Fibroblast of the conjunctiva (primary cell): ENCODE results near the gene KCNAB2.
A peak's percentile ranks its signal among the peaks of the same experiment; 100 is the strongest.

Experiments
- DNase-seq: peaks from one replicate; pipeline ENCODE4 v3.0.0-alpha.2; 2010; ENCODE audit warnings: low read depth

Gene KCNAB2

DNA sequence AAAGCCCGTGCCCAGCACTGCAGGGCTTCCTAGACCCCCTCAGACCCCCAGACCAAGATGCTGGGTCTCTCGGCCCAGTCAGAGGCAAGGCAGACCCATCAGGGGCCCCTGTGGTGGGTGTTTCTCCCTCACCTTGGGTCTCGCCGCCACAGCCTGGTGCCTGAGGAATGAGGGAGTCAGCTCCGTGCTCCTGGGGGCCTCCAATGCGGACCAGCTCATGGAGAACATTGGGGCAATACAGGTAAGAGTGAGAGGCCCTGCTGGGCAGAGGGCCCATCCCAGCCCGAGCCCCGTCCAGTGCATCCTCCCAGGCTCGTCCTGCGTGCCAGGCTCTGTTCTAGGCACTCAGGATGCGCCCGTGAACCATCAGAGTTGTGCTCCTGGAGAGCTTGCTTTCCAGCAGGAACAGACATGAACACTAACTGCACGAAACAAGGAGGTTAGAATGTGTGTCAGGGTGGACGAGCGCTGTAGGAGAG is 51.5 kb downstream of the KCNAB2 start:
- DNase-seq, result no peak

DNA sequence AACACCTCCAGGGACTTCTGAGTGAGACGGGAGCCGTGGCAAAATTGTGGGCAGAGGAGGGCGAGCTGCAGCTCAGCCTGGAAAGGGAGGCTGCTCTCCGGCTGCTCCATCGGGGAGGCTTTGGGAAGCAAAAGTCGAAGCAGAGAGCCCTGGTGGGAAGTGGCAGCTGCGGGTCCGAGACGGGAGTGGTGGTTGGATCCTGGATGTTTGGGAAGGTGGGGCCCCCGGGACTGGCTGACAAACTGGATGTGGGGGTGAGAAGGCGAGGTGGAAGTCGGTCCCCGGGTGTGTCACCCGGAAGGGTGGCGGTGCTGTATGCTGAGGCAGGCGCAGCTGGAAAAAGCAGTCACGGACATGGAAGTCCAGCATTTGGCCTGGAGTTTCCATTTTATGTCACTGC is 52.1 kb downstream of the KCNAB2 start:
- DNase-seq, result no peak

DNA sequence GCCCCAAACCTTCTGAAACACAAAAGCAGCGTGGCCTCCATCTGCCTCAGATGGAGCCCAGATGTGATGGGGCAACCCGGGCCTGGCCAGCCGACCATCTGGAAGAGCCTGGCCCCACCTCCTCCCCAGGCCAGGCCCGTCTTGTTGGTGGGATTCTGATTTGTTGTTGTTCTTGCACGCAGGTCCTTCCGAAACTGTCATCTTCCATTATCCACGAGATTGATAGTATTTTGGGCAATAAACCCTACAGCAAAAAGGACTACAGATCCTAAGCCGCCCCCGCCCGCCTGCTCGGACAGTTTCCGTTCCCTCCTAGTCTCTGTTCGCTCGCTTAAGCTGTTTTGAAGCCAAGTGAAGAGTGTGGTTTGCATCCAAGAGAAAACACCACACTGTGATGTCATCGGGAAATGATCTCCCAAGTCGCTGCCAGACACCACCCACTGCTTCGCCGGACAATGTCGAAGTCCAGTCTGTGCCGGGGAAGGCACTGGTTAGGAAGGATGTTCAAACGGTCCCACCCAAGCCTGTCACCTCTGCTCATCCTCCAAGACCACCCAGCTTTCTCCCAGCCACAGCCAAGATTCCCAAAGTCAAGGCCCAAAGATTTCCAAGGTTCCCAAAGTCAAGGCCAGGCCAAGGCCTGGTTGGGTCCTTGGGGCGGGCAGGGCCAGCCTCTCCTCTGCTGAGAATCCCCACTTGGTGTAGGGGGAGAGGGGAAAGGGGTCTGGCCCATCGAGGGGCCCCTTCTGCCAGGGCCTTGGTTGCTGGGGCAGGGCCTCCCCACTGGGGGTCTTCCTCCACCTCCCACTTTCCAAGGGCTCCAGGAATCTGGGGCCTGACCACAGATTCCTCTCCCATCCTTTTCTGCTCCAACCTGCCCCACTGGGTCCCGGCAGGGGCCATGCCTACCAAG is 52.9 kb downstream of the KCNAB2 start:
- peak; percentile 35 for DNase-seq

DNA sequence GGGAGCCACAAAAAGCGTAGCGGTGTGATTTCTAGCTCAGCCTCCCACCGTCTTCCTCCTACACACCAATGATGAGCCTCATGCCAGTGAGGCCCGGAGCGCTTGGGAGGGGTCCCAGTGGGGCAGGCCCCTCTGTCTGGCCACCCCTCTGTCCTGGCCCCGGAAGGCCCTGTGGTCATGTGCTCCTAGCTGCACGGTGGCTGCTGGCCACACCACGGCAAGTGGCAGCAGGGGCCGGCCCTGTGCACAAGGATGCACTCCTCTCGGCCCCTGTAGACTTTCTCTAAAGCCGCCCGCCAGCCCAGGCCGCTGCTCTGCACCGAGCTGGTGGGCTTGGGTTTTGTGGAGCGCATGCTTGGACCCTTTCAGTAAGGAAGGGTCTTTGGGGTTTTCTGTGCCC is 53.6 kb downstream of the KCNAB2 start:
- DNase-seq, result no peak

DNA sequence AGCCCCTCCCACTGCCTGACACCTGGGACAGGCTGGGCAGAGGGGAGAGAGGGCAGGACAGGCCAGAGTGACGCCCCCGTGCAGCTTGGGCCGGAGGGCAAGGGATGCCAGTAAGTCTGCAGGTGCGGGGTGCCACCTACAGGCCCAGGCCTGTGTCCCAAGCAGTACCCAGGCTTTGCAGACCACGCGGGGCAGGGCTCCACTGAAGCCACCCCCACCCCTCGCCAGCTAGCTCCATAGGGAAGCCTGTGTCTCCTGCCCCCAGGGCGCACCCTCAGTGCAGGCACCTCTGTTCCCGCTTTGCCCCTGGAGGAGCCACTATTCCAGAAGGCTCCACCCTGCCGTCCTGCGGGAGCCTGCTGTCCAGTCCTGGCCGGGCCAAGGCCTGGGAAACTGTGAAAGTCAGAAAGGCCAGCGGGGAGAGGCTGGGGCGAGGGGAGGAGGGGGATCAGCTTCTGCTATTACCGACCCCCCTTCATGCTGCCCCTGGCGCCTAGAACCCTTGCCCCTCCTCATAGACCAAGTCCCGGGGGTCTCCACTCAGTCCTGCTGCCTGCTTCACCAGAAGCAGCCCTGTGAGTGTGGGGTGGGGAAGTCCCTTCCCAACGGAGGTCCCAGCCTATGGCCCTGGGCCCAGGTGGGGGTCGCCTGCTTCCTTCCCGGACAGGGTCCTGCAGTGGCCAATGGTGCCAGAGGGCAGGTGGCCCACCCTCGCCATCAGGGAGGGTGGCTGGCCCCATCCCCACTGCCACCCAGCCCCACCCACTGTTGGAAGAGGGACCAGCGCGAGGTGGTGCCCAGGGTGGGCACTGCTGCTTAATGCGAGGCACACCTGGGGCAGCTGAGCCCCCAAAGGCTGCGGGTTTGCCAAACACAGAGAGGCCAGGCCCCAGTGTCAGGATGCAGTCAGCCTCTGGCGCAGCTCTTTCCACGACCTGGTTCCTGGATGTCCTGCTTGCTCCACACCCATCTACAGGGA is 54.4 kb downstream of the KCNAB2 start:
- DNase-seq, result no peak

DNA sequence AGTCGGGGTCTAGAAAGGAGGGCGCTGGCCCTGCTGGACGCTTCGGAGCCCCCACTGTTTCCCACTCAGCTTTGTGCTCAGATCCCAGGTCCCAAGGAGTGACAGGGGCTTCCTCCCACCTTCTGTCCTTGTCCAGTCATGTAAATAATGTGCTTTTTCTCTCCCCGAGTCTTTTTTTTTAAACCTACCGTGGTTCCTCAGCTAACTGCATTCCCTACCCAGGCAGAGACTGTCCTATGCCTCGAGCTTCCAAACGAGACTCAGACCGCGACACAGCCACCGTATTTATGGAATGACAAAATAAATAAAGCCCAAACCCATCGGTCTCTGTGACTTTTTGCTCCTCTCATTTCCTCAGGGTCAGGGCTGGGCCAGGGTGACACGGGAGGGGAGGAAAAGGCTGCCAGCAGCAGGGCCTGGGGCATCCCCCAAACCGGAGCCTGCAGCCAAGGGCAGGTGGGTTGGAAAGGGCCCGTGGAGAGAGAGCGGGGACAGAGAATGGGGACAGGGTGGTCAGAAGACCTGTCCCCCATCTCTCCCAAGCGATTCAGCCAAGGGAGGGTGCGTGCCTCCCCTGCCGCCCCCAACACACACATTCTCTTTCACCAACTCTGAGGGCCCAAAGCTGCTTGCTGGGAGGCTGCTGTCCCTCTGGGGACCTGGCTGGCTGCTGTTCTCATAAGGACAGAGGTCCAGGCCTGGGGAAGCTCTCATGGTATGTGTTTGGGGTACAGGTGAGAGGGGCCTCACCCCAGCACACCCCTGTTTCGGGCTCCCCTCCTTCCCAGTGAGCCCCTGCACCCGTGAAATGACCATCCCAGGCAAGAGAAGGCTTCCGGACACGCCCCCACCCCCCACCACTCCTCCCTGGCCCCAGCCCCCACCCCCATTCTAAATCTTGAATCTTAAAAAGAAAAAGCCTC is 55.4 kb downstream of the KCNAB2 start:
- no peak for DNase-seq

DNA sequence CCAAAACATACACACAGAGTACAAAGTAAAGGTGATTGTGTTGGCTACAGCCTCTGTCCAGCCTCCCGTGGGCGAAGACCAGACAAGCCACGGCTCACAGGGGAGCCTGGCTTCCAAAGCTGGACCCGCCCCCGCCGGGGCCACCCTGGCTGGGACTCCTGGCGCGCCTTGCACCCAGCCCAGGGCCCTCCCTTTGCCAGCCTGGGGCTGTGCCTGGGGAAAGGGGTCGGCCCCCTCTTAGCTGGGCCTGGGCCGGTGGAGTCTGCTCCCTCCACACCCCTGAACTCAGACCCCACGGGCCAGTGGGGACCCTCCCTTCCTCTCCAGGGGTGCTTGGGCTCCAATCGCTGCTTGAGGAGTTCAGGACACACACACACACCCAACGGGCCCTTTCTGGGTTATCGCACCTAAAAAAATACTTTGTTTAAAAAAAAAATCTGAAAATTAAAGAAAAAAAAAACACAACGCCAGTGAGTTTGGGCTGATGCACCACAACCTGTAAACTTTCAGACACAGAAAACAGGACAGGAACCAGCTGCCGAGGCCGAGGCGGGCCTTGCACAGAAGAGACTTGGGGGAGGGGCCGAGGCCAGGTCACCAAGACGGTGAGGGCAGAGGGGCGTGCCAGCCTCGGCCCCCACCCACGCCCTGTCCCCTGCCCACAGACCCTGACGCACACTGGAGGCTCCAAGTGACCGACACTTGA is 56.3 kb downstream of the KCNAB2 start:
- DNase-seq, result no peak

DNA sequence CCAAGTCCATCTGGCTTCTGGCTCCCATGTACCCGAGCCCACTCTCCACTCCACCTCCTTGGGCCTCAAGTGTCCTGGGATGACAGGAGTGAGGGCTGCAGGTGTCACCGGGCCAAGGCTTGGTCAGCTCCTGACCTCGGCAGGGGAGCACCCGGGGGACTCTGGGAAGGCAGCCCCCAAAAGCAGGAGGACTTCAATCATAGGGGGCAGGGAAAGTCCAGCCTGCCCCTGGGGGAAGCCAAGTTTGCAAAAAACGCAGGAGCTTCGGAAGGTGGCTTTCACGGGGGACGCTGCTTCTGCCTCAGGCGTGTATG is 56.8 kb downstream of the KCNAB2 start:
- DNase-seq, result no peak

DNA sequence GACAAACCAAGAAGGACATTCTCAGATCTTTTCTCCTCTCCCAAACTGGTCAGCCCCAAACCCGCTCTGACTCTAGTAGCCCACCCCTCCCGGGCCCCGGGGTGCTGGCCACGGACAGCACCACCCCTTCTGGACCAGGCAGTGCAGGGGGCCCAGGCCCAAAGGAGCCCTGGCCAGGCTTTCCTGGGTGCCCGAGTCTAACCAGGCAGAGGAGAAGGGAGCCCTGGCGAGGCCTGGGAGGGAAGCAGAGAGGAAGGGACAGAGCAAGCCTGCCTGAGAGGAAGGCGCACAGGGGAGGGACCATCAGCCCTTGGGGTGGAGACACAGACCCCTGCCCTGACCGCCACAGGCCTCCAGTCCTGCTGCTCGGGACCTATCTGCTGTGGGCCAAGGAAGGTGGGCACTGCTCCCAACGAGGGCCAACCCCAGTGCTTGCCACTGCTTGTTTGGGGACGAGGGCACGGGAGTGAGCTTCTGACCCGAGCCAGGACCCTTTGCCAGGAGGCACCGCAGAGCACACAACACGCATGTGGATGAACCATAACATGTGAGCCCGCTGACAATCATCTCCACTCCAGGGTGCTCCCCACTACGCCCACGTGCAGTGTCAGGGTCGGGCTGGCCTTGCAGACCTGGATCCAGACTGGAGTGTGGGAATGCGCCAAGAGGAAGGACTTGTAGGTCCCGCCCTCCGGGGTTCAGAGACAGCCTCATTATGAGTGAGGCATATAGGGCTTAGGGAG is 57.6 kb downstream of the KCNAB2 start:
- no peak for DNase-seq

DNA sequence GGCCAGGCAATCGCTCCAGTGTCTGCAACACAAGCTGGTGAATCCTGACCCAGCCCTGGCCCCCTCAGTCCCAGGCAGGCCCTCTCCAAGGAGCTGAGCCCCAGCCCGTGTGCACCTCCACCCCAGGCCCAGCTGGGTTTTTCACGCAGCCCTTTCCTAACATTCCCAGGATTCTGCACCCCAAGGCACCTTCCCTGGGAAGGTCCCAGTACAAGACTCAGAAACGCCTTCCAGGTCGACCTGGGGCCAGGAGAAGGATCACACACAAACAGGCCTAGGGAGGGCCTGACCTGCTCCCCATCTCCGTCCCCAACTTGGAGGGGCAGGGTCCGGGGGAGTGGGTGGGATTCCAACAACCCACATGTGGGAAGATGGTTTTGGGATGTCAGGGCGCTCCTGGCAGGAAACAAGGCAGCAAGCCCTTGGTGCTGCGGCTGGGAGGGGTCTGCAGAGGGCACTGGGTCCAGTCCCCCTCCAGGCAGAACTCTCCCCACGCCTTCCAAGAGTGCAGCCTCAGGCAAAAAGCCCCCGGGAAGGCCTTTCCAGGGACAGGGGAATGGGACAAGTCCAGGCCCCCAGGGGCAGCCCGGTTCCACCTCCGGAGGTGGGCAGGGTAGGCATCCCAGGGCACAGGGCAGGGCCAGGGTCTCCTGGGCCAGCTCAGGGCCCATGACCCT is 58.3 kb downstream of the KCNAB2 start:
- no peak for DNase-seq

DNA sequence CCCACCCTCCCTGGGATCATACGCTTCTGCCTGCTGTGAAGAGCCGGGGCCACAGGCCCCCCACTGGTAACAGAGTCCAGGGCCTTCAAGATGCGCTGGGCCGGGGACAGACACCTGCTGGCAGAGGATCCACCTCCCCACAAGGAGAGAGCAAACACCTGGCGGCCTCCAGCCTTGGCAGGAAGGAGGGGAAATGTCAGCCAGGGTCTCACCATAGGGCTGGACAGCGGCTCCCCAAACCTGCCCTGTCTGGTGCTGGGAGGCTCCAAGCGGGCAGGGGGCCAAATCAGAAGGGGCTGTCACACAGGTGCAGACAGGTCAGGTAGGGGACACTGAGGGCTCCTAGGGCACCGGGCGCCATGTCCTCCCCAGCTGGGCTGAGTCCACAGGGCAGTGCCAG is 58.9 kb downstream of the KCNAB2 start:
- DNase-seq, result no peak

DNA sequence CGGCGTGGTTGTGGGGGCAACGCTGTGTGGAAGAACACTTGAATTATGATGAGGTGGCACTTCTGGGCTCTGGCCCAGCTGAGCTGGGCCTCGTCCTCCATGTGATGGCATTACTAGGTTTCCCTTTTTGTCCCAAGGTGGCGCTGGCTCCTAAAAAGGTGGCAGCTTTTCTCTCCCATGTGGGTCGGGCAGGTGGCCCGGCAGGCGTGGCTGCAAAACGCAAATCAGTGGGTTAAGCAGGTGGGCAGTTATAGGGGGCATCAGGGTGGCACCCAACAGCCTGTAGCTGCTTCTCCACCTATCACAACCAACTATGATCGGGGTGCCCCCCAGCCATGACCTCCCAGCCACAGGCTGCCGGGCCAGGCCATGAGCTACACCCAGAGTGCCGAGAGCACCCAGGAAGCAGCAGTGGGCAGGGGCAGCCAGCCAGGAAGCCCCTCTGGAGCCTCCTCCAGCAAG is 59.6 kb downstream of the KCNAB2 start:
- no peak for DNase-seq

DNA sequence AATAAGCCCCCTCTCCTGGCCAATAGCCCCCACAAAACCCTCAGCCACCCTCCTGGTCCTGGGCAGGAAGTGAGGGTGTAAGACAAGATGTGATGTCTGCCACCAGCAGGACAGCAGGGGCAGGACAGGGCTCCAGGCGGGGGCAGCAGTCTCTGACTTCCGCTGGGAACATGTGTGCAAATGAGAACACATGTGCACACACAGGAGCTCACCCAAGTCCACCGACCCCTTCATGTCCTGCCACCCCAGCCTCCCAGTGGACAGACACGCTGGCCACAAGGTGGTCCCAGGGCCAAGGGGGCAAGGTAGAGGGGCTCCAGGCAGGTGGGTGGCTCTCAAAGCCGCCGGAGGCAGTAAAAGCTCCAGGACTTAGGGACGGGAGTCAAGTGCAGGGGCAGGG is 60.1 kb downstream of the KCNAB2 start:
- no peak for DNase-seq

DNA sequence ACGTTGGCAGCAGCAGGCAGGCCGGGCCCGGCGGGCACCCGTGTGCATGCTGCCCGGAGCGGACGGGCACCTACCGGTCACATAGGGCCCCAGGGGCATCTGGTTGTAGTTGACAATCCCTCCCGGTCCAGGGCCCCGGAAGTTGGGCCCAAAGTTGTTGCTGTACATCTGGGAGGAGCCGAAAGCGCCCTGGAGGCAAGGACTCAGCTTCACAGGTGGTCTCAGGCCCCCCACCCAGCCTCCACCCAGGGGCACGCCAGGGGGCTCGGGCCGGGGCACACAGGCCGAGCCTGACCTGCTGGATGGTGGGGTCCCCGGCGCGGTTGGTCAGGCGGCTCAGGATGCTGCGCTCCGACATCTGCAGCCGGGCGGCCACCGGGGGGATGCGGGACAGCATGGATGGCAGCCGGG is 60.6 kb downstream of the KCNAB2 start:
- DNase-seq, result no peak

DNA sequence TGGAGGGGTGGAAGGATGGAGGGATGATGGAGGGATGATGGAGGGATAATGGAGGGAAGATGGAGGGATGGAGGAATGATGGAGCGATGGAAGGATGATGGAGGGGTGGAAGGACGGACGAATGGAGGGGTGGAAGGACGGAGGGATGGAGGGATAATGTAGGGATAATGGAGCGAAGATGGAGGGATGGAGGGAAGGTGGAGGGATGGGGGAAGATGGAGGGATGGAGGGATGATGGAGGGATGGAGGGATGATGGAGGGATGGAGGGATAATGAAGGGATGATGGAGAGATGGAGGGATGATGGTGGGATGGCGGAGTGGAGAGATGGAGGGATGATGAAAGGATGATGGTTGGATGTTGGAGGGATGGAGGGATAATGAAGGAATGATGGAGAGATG is 61.3 kb downstream of the KCNAB2 start:
- no peak for DNase-seq

DNA sequence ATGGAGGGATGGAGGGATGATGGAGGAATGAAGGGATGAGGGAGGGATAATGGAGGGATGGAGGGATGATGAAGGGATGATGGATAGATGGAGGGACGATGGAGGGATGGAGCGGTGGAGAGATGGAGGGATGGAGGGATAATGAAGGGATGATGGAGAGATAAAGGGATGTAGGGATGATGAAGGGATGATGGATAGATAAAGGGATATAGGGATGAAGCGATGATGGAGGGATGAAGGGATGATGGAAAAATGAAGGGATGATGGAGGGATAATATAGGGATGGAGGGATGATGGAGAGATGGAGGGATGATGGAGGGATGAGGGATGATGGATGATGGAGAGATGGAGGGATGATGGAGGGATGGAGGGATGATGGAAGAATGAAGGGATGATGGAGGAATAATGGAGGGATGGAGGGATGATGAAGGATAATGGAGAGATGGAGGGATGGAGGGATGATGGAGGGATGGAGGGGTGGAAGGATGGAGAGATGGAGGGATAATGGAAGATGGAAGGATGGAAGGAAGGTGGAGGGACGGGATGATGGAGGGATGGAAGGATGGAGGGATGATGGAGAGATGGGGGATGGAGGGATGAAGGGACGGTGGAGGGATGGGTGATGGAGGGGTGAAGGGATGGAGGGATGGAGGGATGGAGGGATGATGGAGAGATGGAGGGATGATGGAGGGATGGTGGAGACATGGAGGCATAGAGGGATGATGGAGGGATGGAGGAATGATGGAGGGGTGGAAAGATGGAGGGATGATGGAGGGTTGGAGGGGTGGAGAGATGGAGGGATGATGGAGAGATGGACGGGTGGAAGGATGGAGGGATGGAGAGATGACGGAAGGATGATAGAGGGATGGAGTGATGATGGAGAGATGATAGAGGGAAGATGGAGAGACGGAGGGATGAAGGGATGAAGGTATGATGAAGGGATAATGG is 62.0 kb downstream of the KCNAB2 start:
- DNase-seq, result no peak

DNA sequence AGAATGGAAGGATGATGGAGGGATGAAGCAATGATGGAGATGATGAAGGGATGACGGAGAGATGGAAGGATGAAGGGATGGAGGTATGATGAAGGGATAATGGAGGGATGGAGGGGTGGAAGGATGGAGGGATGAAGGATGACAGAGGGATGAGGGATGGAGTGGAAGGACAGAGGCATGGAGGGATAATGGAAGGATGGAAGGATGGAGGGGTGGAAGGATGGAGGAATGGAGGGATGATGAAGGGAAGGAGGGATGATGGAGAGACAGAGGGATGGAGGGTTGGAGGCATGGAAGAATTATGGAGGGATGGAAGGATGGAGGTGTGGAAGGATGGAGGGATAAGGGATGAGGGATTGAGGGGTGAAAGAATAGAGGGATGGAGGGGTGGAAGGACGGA is 62.8 kb downstream of the KCNAB2 start:
- DNase-seq, result no peak

DNA sequence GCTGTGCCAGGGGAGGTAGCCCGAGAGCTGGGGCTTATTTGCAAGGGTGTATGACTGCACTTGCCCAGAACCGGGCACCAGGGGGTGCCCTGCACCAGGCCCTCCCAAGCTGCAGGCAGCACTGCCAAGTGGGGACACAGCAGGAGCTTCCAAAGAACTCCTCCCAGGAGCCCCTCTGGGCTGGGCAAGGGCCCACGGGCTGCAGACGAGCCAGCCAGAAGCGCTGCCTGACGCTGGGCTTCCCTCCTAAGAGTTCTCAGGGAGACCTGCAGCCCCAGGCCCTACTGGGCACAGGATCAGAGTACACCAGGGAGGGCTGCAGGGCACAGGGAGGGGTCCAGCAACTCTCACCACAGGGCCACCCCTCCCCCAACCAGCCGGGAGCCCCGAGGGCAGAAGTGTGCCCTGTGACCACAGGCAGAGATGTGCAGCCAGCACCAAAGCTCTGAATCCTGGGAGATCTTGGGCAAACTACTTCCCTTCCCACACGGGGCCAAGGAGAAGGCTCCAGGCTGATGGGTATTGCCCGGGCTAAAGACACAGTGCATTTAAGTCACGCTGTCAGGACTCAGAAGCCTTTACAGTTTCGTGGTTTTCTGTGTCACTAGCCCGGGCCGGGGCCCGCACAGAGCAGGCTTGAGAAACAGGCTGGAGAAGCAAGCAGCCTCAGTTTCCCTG is 63.4 kb downstream of the KCNAB2 start:
- no peak for DNase-seq
